Stimulated activated CD8-positive, alpha-beta memory T cell treated with anti-CD3 and anti-CD28 coated beads, Interleukin-4, amount 100 ng/mL, for 24 hours (primary cell): ENCODE measurements around the gene EFCAB13.
"Not testable (repeated sequence)": the region's sequence is repeated elsewhere in the genome, so short reads cannot be mapped to it uniquely, and the experiment has no call there.

Experiments used
- DNase-seq: peaks from one replicate; pipeline ENCODE4 v3.0.0-alpha.2; 2020; ENCODE audit warnings: low read depth

Gene EFCAB13

GRCh38 chr17:47330548-47330947 is 6.8 kb downstream of the EFCAB13 start:
- DNase-seq = no peak

DNA sequence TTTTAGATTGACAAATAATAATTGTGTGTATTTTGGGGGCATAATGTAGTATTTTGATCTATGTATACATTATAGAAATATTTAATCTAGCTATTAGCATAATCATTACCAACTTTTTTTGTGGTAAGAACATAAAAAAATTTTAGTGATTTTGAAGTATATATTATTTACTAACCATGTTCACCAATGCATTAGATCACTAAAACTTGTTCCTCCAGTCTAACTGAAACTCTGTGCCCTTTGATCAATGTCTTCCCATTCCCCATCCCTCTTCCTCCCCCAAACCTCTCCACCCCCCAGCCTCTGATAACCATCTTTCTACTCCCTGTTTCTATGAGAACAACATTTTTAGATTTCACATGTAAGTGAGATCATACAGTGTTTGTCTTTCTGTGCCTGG is 8.5 kb downstream of the EFCAB13 start:
- no peak for DNase-seq

DNA sequence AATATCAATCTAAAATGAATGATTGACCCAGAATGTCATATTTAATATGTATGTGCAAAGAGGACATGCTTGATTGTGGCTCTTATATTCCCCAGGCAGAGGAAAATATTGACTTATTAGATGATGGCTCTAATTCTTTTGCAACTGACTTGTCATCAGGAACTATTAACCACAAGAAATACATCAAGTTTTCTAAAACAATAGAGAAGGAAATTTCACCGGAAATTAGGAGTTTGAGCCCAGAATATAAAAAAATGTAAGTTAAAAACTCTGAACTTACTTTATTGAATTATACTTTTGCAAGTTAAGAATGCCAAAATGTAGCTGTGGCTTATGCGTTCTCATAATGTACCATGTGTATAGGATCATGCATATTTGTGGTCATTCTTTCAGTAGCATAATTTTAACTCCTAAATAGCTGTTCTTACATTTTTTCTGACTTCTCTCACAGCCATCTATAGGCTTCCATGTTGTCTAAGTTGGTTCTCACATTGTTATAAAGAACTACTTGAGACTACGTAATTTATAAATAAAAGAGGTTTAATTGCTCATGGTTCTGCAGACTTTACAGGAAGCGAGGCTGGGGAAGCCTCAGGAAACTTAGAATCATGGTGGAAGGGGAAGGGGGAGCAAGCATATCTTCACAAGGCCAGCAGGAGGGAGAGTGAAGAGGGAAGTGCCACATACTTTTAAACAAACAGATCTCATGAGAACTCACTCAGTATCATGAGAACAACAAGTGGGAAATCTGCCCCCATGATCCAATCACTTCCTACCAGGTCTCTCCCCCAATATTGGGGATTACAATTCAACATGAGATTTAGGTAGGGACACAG is 11.6 kb downstream of the EFCAB13 start:
- DNase-seq = no peak

DNA sequence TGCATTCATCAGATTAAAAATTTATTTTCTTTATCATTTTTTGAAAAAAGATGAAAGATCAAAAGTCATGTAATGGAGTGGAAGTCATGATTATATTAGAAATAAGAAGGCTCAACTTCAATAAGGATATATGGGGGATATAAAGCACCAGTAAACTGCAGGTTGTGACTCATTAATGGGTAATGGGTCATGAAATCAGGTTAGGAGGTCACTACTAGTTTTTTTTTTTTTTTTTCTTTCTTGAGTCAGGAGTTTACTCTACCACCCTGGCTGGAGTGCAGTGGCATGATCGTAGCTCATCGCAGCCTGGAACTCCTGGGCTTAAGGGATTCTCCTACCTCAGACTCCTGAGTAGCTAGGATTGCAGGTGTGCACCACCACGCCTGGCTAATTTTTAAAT is 14.3 kb downstream of the EFCAB13 start:
- DNase-seq = no peak

DNA sequence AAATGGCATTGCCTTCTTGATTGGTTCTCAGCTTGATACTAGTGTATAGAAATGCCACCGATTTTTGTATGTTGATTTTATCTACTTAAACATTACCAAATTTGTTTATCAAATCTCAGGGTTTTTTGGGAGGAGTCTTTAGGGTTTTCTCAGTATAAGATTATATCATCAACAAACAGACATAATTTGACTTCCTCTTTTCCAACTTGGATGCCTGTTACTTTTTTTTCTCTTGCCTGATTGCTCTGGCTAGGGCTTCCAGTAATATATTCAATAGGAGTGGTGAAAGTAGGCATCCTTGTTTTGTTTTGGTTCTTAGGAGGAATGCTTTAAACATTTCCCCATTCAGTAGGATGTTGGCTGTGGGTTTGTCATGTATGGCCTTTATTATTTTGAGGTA is 29.1 kb downstream of the EFCAB13 start:
- DNase-seq = no peak

- DNase-seq = no peak
Measured at GRCh38 chr17:47358652-47359051, 34.9 kb downstream of the EFCAB13 start.

DNA sequence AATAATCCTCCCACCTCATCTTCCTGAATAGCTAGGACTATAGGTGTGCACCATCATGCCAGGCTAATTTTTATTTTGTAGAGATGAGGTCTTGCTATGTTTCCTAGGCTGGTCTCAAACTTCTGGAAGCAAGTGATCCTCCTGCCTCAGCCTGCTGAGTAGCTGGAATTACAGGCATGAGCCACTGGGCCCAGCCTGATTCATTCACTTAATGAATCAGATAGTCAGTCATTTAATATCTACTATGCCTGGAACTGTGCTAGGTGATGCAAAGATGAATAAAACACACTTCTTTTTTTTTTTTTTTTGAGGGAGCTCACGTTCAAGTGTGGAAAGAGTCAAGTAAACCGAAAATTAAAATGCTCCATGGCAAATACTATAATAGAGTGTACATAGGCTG is 39.4 kb downstream of the EFCAB13 start:
- DNase-seq = no peak

DNA sequence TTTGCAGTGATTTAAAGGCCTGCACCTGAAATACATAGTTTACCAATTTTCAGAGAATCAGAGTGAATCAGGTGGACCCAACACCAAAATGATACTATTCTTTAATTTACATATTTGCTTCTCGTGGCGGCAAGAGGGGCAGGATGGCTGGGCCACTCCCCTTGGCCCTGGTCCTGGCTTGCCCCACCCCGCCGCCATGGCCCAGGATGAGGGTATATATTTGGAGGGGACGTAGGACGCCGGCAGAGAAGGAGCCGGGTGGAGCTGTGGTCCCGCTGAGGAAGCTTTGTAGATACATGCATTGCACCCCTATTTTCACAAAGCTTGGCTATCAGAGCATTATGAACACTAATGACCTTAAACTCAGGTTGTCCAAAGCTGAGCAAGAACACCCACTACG is 43.5 kb downstream of the EFCAB13 start:
- DNase-seq = no peak

GRCh38 chr17:47368262-47368661 is 44.5 kb downstream of the EFCAB13 start:
- DNase-seq = no peak

- DNase-seq = not testable (repeated sequence)
Measured at GRCh38 chr17:47370899-47371298, 47.1 kb downstream of the EFCAB13 start.

GRCh38 chr17:47373002-47373401 is 49.2 kb downstream of the EFCAB13 start:
- no peak for DNase-seq

DNA sequence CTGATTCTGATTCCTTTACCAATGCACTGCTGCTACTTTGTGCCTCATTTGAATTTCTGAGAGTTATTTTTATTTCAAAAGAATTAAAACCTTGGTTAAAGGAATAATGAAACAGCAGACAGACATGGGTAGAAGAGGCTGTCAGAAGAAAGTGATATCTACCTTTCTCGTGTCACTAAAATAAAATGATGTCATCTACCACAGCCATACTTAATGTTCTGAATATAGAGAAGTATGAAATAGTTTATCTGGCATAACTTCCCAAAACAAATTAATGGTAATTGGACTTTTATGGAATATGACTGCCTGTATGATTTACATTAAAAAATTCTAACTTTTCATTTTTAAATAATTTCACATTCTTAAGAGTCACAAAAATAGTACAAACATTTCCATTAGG is 52.5 kb downstream of the EFCAB13 start:
- DNase-seq = no peak

- DNase-seq = no peak
Measured at GRCh38 chr17:47388825-47389224, 65.1 kb downstream of the EFCAB13 start.

DNA sequence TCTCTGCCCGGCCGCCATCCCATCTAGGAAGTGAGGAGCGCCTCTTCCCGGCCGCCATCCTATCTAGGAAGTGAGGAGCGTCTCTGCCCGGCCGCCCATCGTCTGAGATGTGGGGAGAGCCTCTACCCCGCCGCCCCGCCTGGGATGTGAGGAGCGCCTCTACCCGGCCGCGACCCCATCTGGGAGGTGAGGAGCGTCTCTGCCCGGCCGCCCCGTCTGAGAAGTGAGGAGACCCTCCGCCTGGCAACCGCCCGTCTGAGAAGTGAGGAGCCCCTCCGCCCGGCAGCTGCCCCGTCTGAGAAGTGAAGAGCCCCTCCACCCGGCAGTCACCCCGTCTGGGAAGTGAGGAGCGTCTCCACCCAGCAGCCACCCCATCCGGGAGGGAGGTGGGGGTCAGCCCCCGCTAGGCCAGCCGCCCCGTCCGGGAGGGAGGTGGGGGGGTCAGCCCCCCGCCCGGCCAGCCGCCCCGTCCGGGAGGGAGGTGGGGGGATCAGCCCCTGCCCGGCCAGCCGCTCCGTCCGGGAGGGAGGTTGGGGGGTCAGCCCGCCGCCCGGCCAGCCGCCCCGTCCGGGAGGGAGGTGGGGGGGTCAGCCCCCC is 73.9 kb downstream of the EFCAB13 start:
- not testable (repeated sequence) for DNase-seq

DNA sequence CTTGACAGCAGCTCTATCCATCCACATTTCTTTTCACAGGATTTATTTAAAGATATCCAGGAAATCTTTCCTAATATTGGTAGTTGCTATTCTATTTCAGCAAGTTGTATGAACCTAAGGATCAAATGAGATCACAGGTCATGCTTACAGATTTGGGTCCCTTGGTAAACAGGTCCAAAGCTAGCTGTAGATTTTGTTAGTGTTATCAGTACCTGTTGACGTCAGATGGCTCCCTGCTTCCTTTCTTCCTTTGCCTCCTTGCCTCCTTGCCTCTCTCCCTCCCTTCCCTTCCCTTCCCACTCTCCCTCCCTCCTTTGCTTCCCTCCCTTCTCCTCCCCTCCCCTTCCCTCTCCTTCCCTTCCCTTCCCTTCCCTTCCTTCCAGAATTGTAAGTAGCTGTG is 76.6 kb downstream of the EFCAB13 start:
- no peak for DNase-seq

DNA sequence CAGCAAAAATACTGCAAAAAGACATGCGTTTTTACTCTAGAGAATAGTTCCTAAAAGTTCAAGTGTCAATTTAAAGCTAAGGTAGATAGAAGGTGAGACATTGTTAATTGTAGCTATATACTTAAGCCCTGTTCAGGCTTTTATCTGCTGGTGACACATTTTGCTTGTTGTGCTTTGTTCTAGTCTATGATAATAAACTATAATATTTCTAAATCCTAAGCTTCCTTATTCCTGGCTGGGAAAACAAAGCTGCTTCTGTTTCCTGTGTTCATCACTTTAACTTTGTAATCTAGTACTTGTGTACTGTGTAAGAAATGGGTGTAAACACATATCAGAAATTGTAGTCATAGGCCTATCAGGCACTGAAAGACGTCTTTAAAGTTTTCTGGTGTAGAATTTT is 77.3 kb downstream of the EFCAB13 start:
- DNase-seq = no peak

- DNase-seq = no peak
Measured at GRCh38 chr17:47404006-47404405, 80.3 kb downstream of the EFCAB13 start.

GRCh38 chr17:47404875-47405274 is 81.1 kb downstream of the EFCAB13 start:
- no peak for DNase-seq

- no peak for DNase-seq
Measured at GRCh38 chr17:47413872-47414271, 90.1 kb downstream of the EFCAB13 start.

GRCh38 chr17:47414612-47415011 is 90.9 kb downstream of the EFCAB13 start:
- DNase-seq = no peak

DNA sequence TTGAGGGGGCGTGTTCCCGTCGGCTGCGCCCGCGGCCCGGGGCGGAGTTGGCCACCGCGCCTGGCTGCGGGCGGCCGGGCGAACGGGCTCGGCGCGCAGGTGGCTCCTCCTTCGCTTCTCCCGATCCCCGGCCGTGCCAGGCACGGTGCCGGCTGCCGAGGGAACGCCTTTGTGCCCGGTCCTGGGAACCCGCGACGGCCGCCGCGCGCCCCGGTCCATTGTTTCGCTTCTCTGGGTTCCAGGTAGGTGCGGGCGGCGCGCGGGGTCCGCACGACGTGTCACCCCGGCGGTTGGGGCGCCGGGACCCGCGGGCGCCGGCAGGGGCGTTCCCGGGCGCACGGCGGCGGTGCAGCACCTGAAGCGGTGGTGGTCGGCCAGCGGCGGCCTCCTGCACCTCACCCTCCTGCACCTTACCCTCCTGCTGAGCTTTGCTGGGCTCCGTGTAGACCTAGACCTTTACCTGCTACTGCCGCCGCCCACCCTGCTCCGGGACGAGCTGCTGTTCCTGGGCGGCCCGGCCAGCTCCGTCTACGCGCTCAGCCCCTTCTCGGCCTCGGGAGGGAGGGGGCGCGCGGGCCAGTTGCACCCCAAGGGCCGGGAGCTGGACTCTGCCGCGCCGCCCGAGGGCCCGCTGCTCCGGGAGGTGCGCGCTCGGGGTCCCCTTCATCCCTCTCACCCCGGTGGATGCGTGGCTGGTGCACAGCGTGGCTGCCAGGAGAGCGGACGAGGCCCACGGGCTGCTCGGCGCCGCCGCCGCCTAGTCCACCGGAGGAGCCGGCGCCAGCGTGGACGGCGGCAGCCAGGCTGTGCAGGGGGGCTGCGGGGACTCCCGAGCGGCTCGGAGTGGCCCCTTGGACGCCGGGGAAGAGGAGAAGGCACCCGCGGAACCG is 99.9 kb downstream of the EFCAB13 start:
- DNase-seq = no peak

DNA sequence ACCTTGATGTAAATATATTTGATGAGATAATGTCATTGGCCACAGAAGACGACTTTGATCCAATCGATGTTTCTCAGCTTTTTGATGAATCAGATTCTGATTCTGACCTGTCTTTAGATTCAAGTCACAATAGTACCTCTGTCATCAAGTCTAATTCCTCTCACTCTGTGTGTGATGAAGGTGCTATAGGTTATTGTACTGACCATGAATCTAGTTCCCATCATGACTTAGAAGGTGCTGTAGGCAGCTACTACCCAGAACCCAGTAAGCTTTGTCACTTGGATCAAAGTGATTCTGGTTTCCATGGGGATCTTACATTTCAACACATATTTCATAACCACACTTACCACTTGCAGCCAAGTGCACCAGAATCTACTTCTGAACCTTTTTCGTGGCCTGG is 101.5 kb downstream of the EFCAB13 start:
- not testable (repeated sequence) for DNase-seq
